Psoas muscle (tissue), 8 donors: Measurements from ENCODE around the gene CUBN. TPM values are rescaled to one million over a fixed set of nuclear protein-coding genes. Genes with fewer than 3 reads are reported as not detected.

ENCODE experiments used
- ATAC-seq, 4 donors: fragments of 200-7000 bp; cut with Tn5 transposase; one replicate each; pipeline ENCODE4 v1.9.1; 2020; ENCODE audit warnings: moderate library complexity in 3 of 4, mild to moderate bottlenecking in 2 of 4
- DNase-seq, 2 donors: peaks; one replicate each; pipeline ENCODE4 v3.0.0-alpha.2; 2020
- H3K27ac ChIP-seq: fragments of 200-600 bp; one replicate; pipeline ENCODE4 v1.8.0; 2022
- H3K27me3 ChIP-seq, 3 donors: fragments of 200-600 bp in 1 of 3; one replicate each; pipeline versions ENCODE4 v1.6.1 to v1.8.0; 2013 to 2022; ENCODE audit warnings: low read length in 2 of 3, mild to moderate bottlenecking in 2 of 3, moderate library complexity in 1 of 3; ENCODE audit not compliant: insufficient read depth in 3 of 3
- H3K36me3 ChIP-seq, 2 donors: fragments of 200-600 bp in 1 of 2; one replicate each; pipeline versions ENCODE4 v1.6.1 to v1.8.0; 2013 to 2022; ENCODE audit warnings: low read depth in 1 of 2, mild to moderate bottlenecking in 1 of 2, moderate library complexity in 1 of 2; ENCODE audit not compliant: insufficient read depth in 1 of 2
- H3K4me1 ChIP-seq: fragments of 200-600 bp; one replicate; pipeline ENCODE4 v1.8.0; 2022
- H3K4me3 ChIP-seq: fragments of 200-600 bp; one replicate; pipeline ENCODE4 v1.8.0; 2022; ENCODE audit warnings: mild to moderate bottlenecking
- H3K9me3 ChIP-seq: fragments of 200-600 bp; one replicate; pipeline ENCODE4 v1.8.0; 2022
- CTCF ChIP-seq: fragments of 200-600 bp; IDR thresholded peaks from one replicate; pipeline ENCODE4 v1.8.0; 2022; ENCODE audit warnings: antibody characterized with exemption
- WGBS, 3 donors: extraction: QIAGEN DNeasy Blood & Tissue Kit; methylation state at CpG; one replicate each; pipeline versions ENCODE4 v1.1.6 to v1.1.7; 2013; 5-methylcytosine and 5-hydroxymethylcytosine counted together
- intact Hi-C, 2 donors: fragments of 100-400 bp; cut with DNase I; formaldehyde crosslinking; loops; one replicate each; pipeline versions ENCODE4 v1.11.0 to v1.14.2; 2022
- polyA plus RNA-seq, 3 donors: library from polyadenylated mRNA; stranded (reverse); fragments of 200-250 nt; gene quantifications; one replicate each; pipeline ENCODE4 v1.2.3, GENCODE V29; 2013
- total RNA-seq, 4 donors: library from RNA; stranded (reverse); fragmentation: NEBNext Ultra II Directional in 2 of 4; extraction: Animal tissue kit (Norgen Biotek cat#: 25700) in 2 of 4; gene quantifications; one replicate each; pipeline versions ENCODE4 v1.2.1 to v1.2.4, GENCODE V29; 2021 to 2023
- donor health status: healthy with polysubstance abuse.
- donor health status: DM: no; HTN: no; CAD: no; lungs with moderate emphysema.
- donor health status: Bipolar disorder and iron deficiency.
- donor health status: healthy.
- donor health status: DM: yes; HTN: yes; CAD: no.
- donor health status: DM: no; HTN: no; CAD: no.
- donor health status: DM: no; HTN: no; CAD: no.
- donor health status: DM: yes; HTN: yes; CAD: no.

Gene CUBN
- total and polyA plus RNA-seq, 7 donors: 0.07 to 1.1 (median 0.22) TPM

GRCh38 chr10:17067376-17068264, 62.0 kb downstream of the CUBN start:
- H3K4me3 ChIP-seq: no peak overlapping the region
- WGBS, 3 donors: 70 to 75% (median 75%) methylated on average over 9 of the region's 9 CpGs
- TF ChIP-seq CTCF: no peak
- H3K36me3 ChIP-seq: no peaks in the 10 kb centered on the region
- no peaks in the 10 kb centered on the region for H3K27me3 ChIP-seq
- no peaks in the 10 kb centered on the region for H3K9me3 ChIP-seq
- H3K27ac ChIP-seq: no peak overlapping the region
- no peak for DNase-seq
- ATAC-seq: no peak
- intact Hi-C loops: no loop called here
- H3K4me1 ChIP-seq: no peaks in the 10 kb centered on the region

- H3K9me3 ChIP-seq: no peaks in the 10 kb centered on the region
- H3K4me3 ChIP-seq: no peak overlapping the region
- no peak overlapping the region for H3K27ac ChIP-seq
- no peaks in the 10 kb centered on the region for H3K27me3 ChIP-seq
- WGBS, 3 donors: 83 to 90% (median 86%) methylated on average over 3 of the region's 3 CpGs
- no peak for ATAC-seq
- no peaks in the 10 kb centered on the region for H3K36me3 ChIP-seq
- no peak for TF ChIP-seq CTCF
- no peak for DNase-seq
- H3K4me1 ChIP-seq: no peaks in the 10 kb centered on the region
- intact Hi-C loops: no loop called here
These were observed 62.8 kb downstream of the CUBN start for GRCh38 chr10:17066807-17067206.

GRCh38 chr10:17066000-17066399, 63.6 kb downstream of the CUBN start:
- no peak for DNase-seq
- Histone ChIP-seq H3K36me3 (no peaks in the 10 kb centered on the region), H3K4me1 (no peaks in the 10 kb centered on the region), H3K27ac (no peak overlapping the region), H3K9me3 (no peaks in the 10 kb centered on the region), H3K27me3 (no peaks in the 10 kb centered on the region), H3K4me3 (no peak overlapping the region)
- no peak for TF ChIP-seq CTCF
- no peak for ATAC-seq
- intact Hi-C loops: no loop called here
- 86 to 99% (median 92%) methylated on average over 1 of the region's 1 CpG for WGBS, 3 donors

- no peaks in the 10 kb centered on the region for H3K9me3 ChIP-seq
These were observed 64.3 kb downstream of the CUBN start for GRCh38 chr10:17065273-17065672.

More at GRCh38 chr10:17065273-17065672, 64.3 kb downstream of the CUBN start:
- Histone ChIP-seq H3K27me3 (no peaks in the 10 kb centered on the region), H3K36me3 (no peaks in the 10 kb centered on the region), H3K27ac (no peak overlapping the region), H3K4me3 (no peak overlapping the region), H3K4me1 (no peaks in the 10 kb centered on the region)
- no peak for TF ChIP-seq CTCF
- 89 to 93% (median 91%) methylated on average over 6 of the region's 6 CpGs for WGBS, 3 donors
- DNase-seq (no peak), ATAC-seq (no peak)
- intact Hi-C loops: no loop called here
